GM06990 (cell line): ENCODE results near the gene TAF9.
"Not testable (repeated sequence)": the region's sequence is repeated elsewhere in the genome, so short reads cannot be mapped to it uniquely, and the experiment has no call there.

Source experiments
- DNase-seq: peaks from one replicate; pipeline ENCODE4 v3.0.0-alpha.2; 2011; ENCODE audit not compliant: insufficient read length; ENCODE audit errors: extremely low read depth
- H3K27me3 ChIP-seq: replicated peaks from 2 replicates; pipeline ENCODE4 v1.6.0; 2011; ENCODE audit warnings: low read length; ENCODE audit not compliant: control insufficient read depth, insufficient read depth
- H3K36me3 ChIP-seq: 2 replicates; pipeline ENCODE4 v1.5.1; 2011; ENCODE audit warnings: low read length; ENCODE audit not compliant: control insufficient read depth, insufficient read depth
- H3K4me3 ChIP-seq: replicated peaks from 2 replicates; pipeline ENCODE4 v1.5.1; 2011; ENCODE audit warnings: low read depth, mild to moderate bottlenecking, control low read depth, low read length
- TF ChIP-seq, protein P1 (sequence below): IDR thresholded peaks from 2 replicates; pipeline ENCODE4 v1.5.1; 2011; ENCODE audit warnings: low read length, control low read depth, mild to moderate bottlenecking, inconsistent platforms; ENCODE audit not compliant: insufficient read depth, poor library complexity, severe bottlenecking

The TAF9 gene

DNA sequence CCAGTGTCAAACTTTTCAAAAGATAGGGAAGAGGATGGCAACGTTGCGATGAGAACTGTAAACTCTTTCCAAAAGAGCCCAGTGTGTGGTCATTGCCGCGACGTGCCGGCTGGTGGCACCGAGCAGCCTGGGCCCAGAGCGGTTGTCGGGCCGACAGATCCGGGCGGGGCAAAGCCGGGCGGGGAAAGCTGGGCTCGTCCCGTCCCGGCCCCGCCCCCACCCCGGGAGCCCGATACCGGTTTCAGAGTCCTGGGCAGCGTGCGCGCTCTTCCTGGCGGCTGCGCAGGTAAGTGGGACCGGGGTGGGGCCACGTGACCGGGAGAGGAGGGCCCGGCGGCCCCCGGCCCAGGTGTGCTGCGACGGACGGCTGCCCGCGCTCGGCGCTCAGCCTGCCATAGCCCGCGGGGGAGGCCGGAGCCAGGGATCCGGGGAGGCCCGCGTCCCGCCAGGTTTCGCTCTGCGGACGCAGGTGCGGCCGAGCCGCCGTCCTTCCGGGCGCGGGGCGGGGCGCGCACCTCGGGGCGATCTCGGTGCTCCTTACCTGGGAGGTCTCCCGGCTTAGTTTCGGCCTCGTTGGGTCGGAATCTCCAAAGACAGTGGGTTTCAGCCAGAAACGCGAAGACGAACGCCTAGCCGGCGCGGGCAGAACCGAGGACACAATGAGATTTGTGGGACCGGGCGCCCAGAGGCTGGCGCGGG is 45.7 kb upstream of the TAF9 start, which contains the start of gene MARVELD2:
MARVELD2 (plus strand) TSS at position 232 of the 699 bp plus-strand sequence. CDS start 4,270 bp downstream, outside the sequence.
- peak within 1 kb of the TSS; percentile 69 for H3K4me3 ChIP-seq
- peak; percentile 68 for DNase-seq
- peaks cover 4% of the 10 kb centered on the region for H3K36me3 ChIP-seq
- TF ChIP-seq, protein P1, sequence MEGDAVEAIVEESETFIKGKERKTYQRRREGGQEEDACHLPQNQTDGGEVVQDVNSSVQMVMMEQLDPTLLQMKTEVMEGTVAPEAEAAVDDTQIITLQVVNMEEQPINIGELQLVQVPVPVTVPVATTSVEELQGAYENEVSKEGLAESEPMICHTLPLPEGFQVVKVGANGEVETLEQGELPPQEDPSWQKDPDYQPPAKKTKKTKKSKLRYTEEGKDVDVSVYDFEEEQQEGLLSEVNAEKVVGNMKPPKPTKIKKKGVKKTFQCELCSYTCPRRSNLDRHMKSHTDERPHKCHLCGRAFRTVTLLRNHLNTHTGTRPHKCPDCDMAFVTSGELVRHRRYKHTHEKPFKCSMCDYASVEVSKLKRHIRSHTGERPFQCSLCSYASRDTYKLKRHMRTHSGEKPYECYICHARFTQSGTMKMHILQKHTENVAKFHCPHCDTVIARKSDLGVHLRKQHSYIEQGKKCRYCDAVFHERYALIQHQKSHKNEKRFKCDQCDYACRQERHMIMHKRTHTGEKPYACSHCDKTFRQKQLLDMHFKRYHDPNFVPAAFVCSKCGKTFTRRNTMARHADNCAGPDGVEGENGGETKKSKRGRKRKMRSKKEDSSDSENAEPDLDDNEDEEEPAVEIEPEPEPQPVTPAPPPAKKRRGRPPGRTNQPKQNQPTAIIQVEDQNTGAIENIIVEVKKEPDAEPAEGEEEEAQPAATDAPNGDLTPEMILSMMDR = peak; percentile 38
- H3K27me3 ChIP-seq = no peaks in the 10 kb centered on the region

DNA sequence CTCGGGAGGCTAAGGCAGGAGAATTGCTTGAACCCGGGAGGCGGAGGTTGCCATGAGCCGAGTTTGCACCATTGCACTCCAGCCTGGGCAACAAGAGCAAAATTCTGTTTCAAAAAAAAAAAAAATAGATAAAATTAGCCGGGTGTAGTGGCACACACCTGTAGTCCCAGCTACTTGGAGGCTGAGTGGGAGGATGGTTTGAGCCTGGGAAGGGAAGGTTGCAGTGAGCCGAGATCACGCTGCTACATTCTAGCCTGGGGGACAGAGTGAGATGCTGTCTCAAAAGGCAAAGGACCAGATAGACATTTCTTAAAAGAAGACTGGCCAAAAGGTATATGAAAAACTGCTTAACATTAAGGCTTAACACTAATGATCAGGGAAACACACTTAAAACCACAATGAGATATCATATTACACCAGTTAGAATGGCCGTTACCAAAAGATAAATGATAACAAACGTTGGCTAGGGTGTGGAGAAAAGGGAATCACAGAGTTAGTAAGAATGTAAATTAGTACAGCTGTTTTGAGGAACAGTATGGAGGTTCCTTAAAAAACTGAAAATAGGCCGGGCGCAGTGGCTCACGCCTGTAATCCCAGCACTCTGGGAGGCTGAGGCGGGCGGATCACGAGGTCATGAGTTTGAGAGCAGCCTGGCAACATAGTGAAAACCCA is 35.5 kb upstream of the TAF9 start:
- no peak overlapping the region for H3K4me3 ChIP-seq

DNA sequence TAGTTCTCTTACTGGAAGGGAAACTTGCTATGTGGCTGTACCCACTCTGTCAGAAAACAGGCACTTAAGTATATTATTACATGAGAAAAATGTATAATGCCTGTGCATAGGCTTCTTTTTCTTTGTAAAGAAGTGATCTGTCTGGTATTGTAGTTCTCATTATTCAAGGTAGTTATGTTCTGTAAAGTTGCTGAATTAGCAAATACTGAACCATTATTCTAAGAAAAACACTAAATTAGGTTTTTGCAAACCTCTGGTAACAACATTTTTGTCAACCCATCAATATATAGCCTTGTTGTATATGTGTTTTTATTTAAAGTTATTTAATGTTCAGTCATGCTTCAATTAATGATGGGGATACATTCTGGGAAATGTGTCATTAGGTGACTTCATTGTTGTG is 9.1 kb upstream of the TAF9 start:
- Histone ChIP-seq H3K4me3 (no peak overlapping the region), H3K36me3 (peaks cover 7% of the 10 kb centered on the region), H3K27me3 (no peaks in the 10 kb centered on the region)
- TF ChIP-seq, protein P1 = no peak
- no peak for DNase-seq

More for the DNA sequence above, 35.5 kb upstream of the TAF9 start:
- Histone ChIP-seq H3K36me3 (peaks cover 3% of the 10 kb centered on the region), H3K27me3 (no peaks in the 10 kb centered on the region)
- TF ChIP-seq, protein P1 = no peak
- DNase-seq = no peak

DNA sequence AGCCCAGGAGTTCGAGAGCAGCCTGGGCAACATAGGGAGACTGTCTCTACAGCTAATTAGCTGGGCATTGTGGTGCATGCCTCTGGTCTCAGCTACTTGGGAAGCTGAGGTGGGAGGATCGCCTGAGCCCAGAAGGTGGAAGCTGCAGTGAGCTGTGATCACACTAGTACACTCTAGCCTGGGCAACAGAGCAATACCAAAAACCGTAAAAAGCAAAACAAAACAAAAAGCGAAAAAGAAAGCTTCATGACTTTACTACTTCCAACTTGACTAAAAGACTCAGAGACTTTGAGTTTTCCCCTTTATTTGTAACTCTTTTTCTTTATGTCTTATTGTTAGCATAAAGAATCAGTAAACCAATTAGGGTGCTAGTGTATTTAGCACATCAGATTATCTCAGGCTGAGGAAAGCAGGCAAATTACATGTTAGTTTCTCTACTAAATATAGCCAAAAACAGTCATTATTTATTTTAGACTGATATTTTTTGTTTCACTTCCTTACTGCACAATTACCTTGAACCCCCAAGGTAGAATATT is 5.7 kb upstream of the TAF9 start:
- peak overlapping the region; percentile 47 for H3K4me3 ChIP-seq
- TF ChIP-seq, protein P1 = no peak
- H3K27me3 ChIP-seq = no peaks in the 10 kb centered on the region
- peaks cover 3% of the 10 kb centered on the region; the same call in 1 of the 2 replicates for H3K36me3 ChIP-seq
- DNase-seq = peak; percentile 79

DNA sequence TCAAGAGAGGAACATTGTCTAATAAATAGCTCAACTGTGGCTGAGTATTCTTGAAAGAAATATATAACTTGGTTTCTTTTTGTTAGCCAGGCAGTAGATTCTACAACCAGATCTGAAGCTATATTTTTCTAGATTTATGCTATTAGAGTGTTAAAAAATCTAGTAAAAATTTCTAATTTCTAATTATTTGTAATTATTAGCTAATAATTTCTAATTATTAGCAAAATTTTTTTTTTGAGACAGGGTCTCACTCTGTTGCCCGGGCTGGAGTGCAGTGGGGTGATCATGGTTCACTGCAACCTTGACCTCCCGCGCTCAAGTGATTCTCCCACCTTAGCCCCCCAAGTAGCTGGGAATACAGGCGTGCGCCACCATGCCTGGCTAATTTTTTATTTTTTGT is 3.1 kb upstream of the TAF9 start:
- DNase-seq = no peak
- Histone ChIP-seq H3K36me3 (peaks cover 2% of the 10 kb centered on the region; the same call in 1 of the 2 replicates), H3K4me3 (peak overlapping the region; percentile 82), H3K27me3 (no peaks in the 10 kb centered on the region)
- TF ChIP-seq, protein P1 = no peak

DNA sequence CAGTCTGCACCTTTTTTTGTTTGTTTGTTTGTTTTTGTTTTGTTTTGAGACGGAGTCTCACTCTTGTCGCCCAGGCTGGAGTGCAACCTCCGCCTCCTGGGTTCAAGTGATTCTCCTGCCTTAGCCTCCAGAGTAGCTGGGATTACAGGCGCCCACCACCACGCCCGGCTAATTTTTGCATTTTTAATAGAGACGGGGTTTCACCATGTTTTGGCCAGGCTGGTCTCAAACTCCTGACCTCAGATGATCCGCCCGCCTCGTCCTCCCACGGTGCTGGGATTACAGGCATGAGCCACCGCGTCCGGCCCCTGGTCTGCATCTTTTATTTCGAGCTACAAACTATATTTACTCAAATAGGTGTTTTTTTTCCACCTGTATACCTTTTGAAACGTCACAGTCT is 1.0 kb upstream of the TAF9 start:
- H3K4me3 ChIP-seq = peak overlapping the region; percentile 82
- H3K27me3 ChIP-seq, DNase-seq, H3K36me3 ChIP-seq: not testable (repeated sequence)
